Middle frontal gyrus (tissue), 1 donor: ENCODE measurements around the gene FAM209B.
"Not testable (repeated sequence)": the region's sequence is repeated elsewhere in the genome, so short reads cannot be mapped to it uniquely, and the experiment has no call there.

Experiments
- DNase-seq: peaks from one replicate; pipeline ENCODE4 v3.0.0-alpha.2; 2015; ENCODE audit warnings: low spot score; ENCODE audit errors: extremely low spot score

FAM209B gene, protein sequence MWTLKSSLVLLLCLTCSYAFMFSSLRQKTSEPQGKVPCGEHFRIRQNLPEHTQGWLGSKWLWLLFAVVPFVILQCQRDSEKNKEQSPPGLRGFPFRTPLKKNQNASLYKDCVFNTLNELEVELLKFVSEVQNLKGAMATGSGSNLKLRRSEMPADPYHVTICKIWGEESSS

DNA sequence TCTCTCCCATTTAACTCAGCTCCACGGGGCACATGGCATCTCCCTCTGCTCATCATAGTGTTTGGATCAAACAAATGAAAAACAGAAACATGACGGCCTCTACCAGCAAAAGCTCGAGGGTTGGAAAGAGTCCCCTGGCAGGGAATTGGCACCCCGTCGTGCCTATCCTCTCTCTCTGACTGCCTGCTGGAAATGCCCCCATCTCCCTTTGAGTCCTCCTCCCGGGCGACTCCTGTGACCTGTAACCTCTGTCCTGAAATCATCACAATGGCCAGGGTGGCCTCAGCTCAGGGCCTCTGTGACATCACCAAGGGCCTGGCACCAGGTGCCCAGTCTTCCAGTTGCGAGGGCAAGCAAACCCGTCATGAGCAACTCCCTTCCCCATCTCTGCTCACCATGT is at the start of gene FAM209B:
TSS of gene FAM209B (plus strand) at position 301 of the 400 bp plus-strand sequence. CDS start at position 397, 96 bp downstream.
- DNase-seq = not testable (repeated sequence)

DNA sequence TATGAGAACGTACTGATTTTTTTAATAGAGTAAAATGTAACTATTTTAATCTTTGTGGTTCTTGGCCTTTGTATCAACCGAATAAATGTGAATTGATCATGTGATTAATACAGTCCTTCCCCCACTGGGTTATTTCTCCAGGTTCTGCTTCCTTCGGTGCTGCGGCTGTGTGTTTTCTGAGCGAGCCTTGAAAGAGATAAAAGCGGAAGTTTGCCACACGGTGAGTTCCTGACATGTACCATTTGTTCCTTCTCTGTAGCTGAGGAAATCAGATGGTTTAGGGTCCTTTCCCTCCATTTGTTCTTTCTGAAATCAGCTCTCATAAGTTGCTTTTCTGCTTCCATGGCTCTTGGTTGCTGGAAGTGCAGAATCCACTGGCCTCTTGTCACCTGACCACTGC is 49.1 kb upstream of the FAM209B start:
- no peak for DNase-seq

DNA sequence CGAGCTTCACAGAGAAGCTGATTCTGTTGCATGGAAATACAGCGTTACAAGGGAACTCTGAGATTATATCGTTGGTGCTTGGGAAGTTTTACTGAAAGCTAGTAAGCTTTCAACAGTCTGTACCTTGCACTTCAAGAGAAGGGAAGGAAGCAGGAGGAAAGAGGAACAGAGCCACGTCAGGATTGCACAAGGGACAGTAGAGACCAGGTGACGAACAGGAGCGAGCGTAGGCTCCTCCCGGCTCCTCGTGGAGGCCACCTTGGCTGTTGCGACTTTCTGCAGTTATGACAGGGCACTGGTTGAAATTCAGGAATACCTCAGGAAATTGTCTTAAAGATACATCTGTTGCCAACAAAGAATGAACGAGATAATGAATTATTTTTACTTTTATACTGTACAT is 45.8 kb upstream of the FAM209B start:
- no peak for DNase-seq

DNA sequence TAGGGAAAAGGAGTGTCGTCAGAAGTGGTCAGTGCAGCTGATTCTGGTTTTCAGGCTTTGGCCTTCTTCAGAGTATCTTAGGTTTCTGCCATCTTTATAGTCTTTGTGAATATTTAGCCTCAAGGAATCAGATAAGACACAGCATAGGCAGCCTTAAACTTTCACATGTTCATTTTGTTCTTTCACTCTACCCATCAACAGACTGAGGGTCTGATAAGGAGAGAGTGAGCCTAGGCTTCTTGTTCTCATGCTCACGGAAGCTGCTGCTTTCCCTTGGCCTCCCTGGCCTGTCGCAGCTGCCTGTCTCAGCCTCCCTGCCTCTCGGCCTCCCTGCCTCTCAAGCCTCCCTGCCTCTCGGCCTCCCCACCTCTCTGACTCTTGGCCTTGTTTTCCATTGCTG is 44.5 kb upstream of the FAM209B start:
- no peak for DNase-seq

DNA sequence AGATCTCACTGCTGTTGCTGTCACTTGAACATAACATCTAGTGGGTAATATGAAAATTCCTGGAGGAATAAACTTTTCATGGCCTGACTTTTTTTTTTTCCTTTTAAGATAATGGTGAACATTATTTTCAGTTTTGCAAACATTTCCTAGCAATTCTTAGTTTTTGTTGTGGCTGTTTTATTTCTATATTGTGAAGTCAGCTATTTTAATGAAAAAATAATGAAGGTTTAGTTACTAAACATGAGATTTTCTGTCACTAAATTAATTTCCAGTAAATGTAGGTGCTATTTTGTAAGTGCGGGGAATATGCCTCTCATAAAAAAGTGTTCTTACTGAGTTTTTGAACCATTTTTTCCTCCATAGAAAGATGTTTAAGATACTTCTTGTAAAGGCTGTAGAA is 31.9 kb upstream of the FAM209B start:
- no peak for DNase-seq

DNA sequence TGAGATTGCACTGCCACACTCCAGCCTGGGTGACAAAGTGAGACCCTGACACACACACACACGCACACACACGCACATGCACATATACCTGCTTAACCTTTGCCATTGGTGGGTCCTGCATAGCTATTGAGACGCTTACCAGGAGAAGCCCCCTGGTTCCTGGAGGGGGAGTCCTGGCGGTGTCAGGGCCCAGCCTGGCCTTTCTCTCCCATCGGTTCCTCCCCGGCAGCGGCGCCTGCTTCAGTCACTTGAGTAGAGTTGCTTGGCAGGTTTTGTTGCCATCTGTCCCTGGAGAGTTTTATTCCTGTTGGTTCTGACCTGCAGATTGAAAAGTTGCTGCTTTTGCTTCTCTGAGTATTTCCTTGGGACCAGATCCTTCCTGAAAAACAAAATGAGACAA is 29.1 kb upstream of the FAM209B start:
- no peak for DNase-seq

DNA sequence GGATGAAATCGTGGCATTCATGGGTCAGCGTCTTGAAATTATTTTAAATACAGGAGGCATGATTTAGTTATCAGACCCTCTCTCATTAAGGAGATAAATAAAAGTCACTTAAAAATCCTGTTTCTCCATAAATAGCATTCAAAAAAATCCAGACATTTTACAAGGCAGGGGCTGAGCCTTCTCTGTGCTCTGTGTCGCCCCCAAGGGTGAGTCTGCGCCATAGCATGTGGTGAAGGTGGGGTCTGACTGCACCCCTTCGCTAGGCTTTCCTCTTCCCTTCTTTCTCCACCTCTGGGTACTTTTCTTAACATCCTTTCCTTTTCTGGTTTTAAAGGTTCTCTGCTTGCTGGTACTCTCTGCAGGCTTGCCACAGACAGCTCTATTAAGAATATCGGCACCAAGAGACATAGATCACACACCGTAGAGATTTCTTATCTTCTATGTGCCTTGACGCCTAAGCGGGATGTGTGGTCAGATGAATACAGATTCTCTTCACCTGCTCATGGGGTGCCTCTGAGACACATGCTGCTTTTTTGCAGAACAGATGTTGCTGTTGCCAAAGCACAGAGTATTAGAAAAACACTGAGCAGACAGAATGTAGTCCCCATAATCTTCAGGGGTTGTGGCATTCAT is 28.6 kb upstream of the FAM209B start:
- DNase-seq = no peak

DNA sequence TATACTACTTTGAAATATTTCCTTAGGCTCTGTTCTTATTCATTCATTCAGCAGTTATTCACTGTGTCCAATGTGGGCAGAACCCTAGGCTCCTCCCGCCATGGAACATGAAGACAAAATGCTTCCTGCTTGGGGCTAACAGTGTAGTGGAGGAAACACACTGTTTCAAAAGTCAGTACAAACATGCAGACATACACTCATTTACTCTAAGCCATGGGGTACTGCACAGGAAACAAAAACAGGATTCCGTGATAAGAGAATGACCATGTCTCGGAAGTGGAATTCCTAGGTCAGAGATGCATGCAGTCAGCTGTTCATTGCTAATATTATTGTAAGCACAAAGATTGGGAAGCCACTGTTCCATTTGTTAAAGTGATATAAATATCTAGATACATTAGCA is 26.9 kb upstream of the FAM209B start:
- DNase-seq = no peak

DNA sequence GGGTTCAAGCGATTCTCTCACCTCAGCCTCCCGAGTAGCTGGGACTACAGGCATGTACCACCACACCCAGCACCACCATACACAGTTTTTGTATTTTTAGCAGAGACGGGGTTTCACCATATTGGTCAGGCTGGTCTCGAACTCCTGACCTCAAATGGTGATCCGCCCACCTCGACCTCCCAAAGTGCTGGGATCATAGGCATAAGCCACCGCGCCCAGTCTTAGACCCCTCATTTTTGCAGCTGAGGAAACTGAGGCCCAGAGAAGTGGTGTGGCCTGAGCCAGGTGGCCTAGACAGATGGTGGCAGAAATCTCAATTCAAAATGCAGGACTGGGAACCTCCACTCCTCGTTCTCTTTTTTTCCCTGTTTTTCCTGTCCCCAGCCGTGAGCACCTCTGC is 21.1 kb upstream of the FAM209B start:
- DNase-seq = no peak

DNA sequence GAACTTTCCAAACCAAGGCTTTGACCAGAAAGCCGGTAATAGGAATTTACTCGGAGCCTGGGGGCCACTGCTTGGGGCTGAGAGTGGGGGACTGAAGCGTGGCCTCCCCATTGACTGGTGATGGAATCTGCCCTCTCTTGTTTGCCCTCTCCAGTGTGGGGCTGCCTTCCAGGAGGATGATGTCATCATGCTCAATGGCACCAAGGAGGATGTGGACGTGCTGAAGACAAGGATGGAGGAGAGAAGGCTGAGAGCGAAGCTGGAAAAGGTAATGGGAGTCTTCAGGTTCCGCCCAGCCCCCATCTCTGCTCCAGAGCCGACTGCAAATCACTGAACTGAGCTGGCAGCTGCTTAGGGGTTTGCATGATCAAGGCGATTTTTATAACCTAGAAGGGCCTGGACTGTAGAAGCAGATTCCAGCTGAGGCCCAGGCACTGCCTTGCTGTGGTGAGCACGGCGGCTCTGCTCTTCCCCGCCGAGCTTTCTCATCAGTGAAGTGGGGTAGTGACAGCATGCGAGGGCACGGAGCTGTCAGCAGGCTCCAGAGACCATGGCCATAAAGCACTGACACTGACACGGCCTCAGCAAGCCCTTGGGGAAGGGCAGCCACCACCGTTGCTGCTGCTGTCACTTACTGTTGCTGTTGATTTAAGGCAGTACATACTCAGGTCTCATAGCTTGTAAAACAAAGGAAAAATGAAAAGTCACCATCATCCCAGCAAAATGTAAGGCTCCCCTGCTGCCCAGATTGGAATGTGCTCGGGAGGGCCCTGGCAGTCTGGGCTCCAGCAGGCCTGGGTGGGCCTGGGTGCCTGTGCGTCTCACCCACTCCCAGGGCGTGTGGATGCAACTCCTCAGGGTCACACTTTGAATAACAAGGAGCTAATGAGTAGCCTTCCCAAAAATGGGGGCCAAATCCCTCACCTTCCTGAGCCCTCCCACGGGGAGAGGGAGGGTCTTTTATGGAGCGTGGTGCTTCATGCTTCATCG is 19.6 kb upstream of the FAM209B start:
- no peak for DNase-seq

DNA sequence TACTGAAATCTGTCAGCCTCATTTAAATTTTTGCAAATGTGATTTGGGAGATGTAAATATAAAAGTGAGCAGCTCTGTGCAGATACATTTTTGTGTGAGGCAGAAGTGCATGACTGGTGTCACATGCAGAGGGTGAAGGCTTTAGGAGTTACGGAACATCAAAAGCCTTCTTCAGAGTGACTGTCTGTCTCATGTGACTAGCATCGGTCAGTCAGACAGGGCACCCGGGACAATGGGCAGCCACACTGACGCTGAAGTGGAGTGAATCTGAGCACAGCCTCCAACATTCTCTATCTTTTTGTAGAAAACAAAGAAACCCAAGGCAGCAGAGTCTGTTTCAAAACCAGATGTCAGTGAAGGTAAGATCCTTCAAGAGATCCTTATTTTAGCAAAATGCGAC is 16.4 kb upstream of the FAM209B start:
- DNase-seq = no peak

DNA sequence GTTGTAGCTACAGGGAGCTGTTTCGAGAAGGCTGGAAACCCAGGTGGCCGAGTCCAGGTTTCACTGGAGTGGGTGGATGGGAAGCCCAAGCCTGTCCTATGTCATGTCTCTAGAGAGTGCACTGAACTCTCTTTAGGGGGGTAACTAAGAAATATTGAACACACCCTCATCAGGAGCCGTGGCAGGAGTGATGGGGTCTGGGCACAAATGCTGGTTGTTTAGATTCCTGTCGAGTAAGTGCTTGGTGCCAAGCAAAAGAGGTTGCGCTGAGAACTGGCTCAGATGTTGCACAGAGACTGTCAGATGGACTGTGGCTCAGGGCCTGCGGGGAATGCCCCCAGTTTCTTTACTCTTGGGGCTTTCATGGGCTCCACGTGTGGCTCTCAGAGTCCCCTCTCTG is 15.8 kb upstream of the FAM209B start:
- no peak for DNase-seq

DNA sequence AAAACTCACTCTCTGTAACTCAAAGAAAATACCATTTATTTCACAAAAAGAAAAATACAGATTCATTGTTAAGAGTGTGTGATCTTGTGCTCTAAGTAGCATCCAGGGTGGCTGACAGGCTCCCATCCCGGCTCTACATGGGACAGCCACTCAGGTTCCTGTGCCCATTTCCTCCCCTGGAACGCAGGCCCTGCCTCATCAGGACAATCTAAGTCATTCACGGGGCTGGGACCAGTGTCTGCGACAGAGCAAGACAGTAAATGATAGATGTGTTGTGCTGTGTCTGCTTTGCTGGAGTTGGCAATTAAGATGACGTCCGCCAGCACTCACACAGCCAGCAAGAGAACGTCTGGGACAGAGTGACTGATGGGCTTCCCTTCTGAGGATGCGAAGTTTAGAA is 15.4 kb upstream of the FAM209B start:
- DNase-seq = no peak

DNA sequence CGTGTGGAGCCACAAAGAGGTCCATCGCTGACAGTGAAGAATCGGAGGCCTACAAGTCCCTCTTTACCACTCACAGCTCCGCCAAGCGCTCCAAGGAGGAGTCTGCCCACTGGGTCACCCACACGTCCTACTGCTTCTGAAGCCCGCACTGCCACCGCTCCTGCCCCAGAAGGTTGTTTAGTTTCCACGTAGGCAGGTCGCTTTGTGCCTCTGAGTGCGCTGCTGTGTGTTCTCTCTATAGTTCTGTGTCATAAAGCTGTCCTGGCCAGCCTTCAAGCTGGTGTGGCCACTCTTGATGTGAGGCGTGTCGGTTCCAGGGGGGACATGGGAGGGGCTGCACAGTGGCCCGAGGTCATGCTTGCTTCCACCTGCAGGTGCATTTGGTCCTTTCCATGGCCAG is 14.9 kb upstream of the FAM209B start:
- no peak for DNase-seq

DNA sequence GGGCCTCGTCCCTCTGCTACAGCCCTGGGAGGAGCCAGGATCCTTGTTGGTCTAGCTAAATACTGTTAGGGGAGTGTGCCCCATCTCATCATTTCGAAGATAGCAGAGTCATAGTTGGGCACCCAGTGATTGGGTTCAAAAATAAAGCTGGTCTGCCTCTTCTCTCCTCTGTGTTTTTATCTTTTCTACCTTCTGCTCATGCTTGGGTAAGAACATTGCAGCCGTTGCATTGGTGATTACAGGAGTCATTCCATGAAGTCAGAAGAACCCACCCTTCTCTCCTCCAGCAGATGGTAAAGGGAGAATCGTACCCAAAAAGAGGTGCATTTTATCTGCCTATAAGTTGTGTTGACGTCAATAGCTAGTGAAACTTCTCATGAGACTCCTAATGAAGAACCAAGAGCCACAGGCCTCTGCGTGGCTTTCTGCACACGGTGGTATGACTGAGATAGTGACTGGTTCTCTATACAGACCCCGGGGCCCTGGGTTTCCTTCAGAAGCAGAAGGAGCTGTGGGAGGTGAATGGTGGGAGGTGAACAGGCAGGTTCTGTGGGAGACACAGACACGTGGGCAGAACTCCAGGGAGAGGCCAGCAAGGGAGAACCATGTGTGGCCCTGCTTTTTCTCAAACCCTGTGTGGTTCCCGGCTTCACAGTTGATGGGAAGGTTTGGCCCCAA is 14.2 kb upstream of the FAM209B start:
- no peak for DNase-seq

DNA sequence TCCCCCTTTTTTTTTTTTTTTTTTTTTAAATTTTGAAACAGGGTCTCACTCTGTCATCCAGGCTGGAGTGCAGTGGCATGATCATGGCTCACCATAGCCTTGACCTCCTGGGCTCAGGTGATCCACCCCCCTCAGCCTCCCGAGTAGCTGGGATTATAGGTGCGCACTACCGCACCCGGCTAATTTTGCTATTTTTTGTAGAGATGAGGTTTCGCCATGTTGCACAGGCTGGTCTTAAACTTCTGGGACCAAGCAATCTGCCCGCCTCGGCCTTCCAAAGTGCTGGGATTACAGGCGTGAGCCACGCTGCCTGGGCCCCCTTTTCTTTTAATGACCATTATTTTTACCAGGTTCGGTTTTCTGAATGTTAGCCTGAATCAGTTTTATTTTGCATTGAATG is 13.5 kb upstream of the FAM209B start:
- DNase-seq = no peak

DNA sequence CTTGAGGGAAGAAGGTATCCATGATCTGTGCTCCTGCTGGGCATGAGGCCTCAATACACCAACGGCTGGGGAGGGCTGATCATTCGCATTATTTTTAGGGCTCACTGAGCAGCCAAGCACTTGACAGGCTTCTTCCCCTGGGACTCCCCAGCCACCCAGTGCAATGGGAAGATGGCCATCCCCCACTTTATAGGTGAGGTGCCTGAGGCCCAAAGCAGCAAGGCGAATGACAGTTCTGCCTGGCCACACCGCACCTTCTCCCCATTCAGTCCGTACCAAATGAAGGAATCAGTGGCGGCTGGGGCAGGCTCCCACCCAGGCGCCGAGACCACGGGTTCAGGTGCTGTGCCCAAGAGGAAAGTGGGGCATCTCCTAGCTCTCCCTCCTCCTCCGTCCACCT is 12.9 kb upstream of the FAM209B start:
- DNase-seq = no peak

DNA sequence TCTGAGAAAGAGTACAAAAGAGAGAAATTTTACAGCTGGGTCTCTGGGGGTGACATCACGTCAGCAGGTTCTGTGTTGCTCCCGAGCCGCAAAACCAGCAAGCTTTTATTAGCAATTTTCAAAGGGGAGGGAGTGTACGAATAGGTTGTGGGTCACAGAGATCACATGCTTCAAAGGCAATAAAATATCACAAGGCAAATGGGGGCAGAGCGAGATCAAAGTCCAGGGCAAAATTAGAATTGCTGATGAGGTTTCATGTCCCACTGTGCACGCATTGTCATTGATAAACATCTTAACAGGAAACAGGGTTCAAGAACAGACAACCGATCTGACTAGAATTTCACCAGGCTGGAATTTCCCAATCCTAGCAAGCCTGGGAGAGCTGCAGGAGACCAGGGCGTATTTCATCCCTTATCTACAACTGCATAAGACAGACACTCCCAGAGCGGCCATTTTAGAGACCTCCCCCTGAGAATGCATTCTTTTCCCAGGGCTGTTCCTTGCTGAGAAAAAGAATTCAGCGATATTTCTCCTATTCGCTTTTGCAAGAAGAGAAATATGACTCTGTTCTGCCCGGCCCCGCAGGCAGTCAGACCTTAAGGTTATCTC is 12.2 kb upstream of the FAM209B start:
- DNase-seq = not testable (repeated sequence)

DNA sequence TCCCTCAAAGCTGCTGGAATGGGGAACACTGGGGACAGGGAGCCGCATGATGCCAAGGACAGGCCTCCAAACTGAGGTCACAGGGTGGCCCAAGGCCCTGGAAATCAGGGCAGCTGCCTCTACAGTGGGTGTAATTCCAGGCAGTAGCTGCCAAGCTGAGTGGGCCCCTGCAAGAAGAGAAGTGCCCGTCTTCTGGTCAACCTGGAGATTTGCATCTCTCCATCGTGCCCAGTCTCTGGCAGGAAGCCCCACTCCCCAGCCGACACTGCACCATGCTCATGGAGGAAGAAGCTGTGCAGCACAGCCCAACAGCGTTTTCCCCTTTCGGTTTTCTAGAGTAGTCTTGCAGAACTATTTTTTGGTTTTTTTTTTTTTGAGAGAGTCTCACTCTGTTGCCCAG is 10.7 kb upstream of the FAM209B start:
- no peak for DNase-seq

DNA sequence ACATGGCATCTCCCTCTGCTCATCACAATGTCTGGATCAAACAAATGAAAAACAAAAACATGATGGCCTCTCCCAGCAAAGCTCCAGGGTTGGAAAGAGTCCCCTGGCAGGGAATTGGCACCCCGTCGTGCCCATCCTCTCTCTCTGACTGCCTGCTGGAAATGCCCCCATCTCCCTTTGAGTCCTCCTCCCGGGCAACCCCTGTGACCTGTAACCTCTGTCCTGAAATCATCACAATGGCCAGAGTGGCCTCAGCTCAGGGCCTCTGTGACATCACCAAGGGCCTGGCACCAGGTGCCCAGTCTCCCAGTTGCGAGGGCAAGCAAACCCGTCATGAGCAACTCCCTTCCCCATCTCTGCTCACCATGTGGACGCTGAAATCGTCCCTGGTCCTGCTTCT is 8.6 kb upstream of the FAM209B start, which contains the start of gene FAM209A:
TSS of gene FAM209A (plus strand) at position 301 of the 400 bp plus-strand sequence. CDS start at position 366, 65 bp downstream.
- not testable (repeated sequence) for DNase-seq

DNA sequence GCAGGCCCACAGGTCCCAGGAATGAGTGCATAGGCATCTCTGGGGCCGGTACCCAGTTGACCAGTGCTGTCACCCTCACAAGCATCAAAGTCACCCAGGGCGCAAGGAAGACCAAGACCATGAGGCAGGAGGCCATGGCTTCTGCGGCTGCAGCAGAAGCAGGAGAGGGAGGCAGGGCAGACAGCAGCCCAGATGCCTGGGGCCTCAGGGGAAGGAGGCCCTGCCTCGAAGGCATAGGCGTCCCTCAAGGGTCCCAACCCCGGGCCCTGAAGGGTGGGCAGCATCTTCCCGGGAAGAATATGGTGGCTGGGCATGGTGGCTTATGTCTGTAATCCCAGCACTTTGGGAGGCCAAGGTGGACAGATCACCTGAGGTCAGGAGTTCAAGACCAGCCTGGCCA is 5.5 kb upstream of the FAM209B start:
- DNase-seq = no peak
